H1 (cell line): ENCODE results near the gene BAK1. TPM values are rescaled to one million over a fixed set of nuclear protein-coding genes. Genes with fewer than 3 reads are reported as not detected.

ENCODE experiments used
- CTCF ChIA-PET: fragments of 300-600 bp; sonication (Branson Sonifier 250); formaldehyde crosslinking; loops from one replicate; lab custom pipeline; 2021; ENCODE audit not compliant: partially characterized antibody; lab: Charles Lee
- POLR2A ChIA-PET: fragments of 300-600 bp; sonication (Branson Sonifier 250); formaldehyde crosslinking; loops from one replicate; lab custom pipeline; 2021; ENCODE audit warnings: inconsistent platforms; ENCODE audit not compliant: partially characterized antibody; lab: Charles Lee
- DNase-seq, 2 experiments: peaks; one replicate each; pipeline versions ENCODE4 v3.0.0 to v3.0.0-alpha.2; 2010 to 2022; ENCODE audit warnings: low spot score in 2 of 2, low read depth in 1 of 2, mixed read lengths in 1 of 2
- FAIRE-seq: peaks from 2 replicates; lab custom pipeline; 2011; peaks lifted over from hg19 to GRCh38; lab: Jason Lieb, UNC
- H2AFZ ChIP-seq: 2 replicates; pipeline ENCODE4 v1.8.1; 2012; ENCODE audit warnings: low read length, inconsistent platforms
- H2AK5ac ChIP-seq: 2 replicates; pipeline ENCODE4 v1.6.1; 2013; ENCODE audit warnings: low read depth, low read length
- H2BK120ac ChIP-seq: replicated peaks from 2 replicates; pipeline ENCODE3; 2013; ENCODE audit warnings: low read depth, low read length, inconsistent platforms
- H2BK12ac ChIP-seq: 2 replicates; pipeline ENCODE4 v1.6.1; 2013; ENCODE audit warnings: low read depth, low read length
- H2BK15ac ChIP-seq: 2 replicates; pipeline ENCODE4 v1.6.1; 2013; ENCODE audit warnings: low read length
- H2BK20ac ChIP-seq: 2 replicates; pipeline ENCODE4 v1.6.1; 2013; ENCODE audit warnings: low read length
- H2BK5ac ChIP-seq: 2 replicates; pipeline ENCODE4 v1.6.1; 2013; ENCODE audit warnings: low read depth, low read length
- H3K14ac ChIP-seq: 2 replicates; pipeline ENCODE4 v1.6.1; 2013; ENCODE audit warnings: inconsistent platforms; ENCODE audit not compliant: insufficient read length
- H3K18ac ChIP-seq: 2 replicates; pipeline ENCODE4 v1.6.1; 2013; ENCODE audit warnings: low read length; ENCODE audit errors: extremely low read depth
- H3K23ac ChIP-seq: 2 replicates; pipeline ENCODE4 v1.6.1; 2013; ENCODE audit warnings: inconsistent platforms; ENCODE audit not compliant: insufficient read length
- H3K23me2 ChIP-seq: 2 replicates; pipeline ENCODE4 v1.6.1; 2013; ENCODE audit warnings: low read depth, low read length
- H3K27ac ChIP-seq: 2 replicates; pipeline ENCODE4 v1.6.1; 2011; ENCODE audit warnings: low read depth, low read length, inconsistent platforms
- H3K27me3 ChIP-seq, 4 experiments: replicated peaks in 1 of 4; 1 replicate in 1 of 4; 2 replicates in 3 of 4; pipeline versions ENCODE4 v1.6.1 to v1.8.1; 2011 to 2013; ENCODE audit warnings: low read length in 3 of 4, mild to moderate bottlenecking in 3 of 4, inconsistent platforms in 2 of 4, mixed read lengths in 2 of 4, moderate library complexity in 1 of 4; ENCODE audit not compliant: control insufficient read depth in 3 of 4, insufficient read depth in 3 of 4; ENCODE audit errors: extremely low read depth in 1 of 4
- H3K36me3 ChIP-seq, 4 experiments: 2 replicates each; pipeline versions ENCODE4 v1.6.1 to v1.8.1; 2011 to 2013; ENCODE audit warnings: mild to moderate bottlenecking in 4 of 4, low read length in 3 of 4, moderate library complexity in 2 of 4, control low read depth in 1 of 4, inconsistent platforms in 1 of 4; ENCODE audit not compliant: insufficient read depth in 4 of 4, control insufficient read depth in 2 of 4
- H3K4ac ChIP-seq: replicated peaks from 2 replicates; pipeline ENCODE3; 2013; ENCODE audit warnings: low read length, low read depth, mixed read lengths, inconsistent platforms; ENCODE audit not compliant: insufficient read length
- H3K4me1 ChIP-seq, 4 experiments: replicated peaks in 1 of 4; 1 replicate in 1 of 4; 2 replicates in 3 of 4; pipeline versions ENCODE4 v1.6.1 to v1.8.1; 2011 to 2013; ENCODE audit warnings: low read length in 3 of 4, inconsistent platforms in 2 of 4, mixed read lengths in 1 of 4; ENCODE audit not compliant: insufficient read depth in 4 of 4, control insufficient read depth in 3 of 4
- H3K4me2 ChIP-seq, 2 experiments: 2 replicates each; pipeline versions ENCODE4 v1.6.1 to v1.8.1; 2011 to 2013; ENCODE audit warnings: low read depth in 2 of 2, low read length in 2 of 2, control low read depth in 1 of 2, inconsistent platforms in 1 of 2, mild to moderate bottlenecking in 1 of 2; ENCODE audit not compliant: insufficient read depth in 1 of 2
- H3K4me3 ChIP-seq, 4 experiments: fragments of 200-600, 300-600 bp in 1 of 4; sonication (generic), shearing (Covaris generic), sonication (Bioruptor Twin) in 1 of 4; 2 replicates each; pipeline versions ENCODE4 v1.5.1 to v1.8.1; 2011 to 2016; ENCODE audit warnings: low read length in 4 of 4, low read depth in 3 of 4, control low read depth in 2 of 4, inconsistent platforms in 2 of 4, mild to moderate bottlenecking in 2 of 4, mixed read lengths in 1 of 4, moderate library complexity in 1 of 4; ENCODE audit not compliant: insufficient read depth in 2 of 4; ENCODE audit errors: extremely low read depth in 1 of 4
- H3K56ac ChIP-seq: replicated peaks from 2 replicates; pipeline ENCODE3; 2013; ENCODE audit warnings: low read depth, mild to moderate bottlenecking, mixed read lengths, low read length, inconsistent platforms; ENCODE audit not compliant: insufficient read length
- H3K79me1 ChIP-seq: 2 replicates; pipeline ENCODE4 v1.6.1; 2013; ENCODE audit warnings: low read depth, low read length, control low read depth
- H3K79me2 ChIP-seq, 2 experiments: 2 replicates each; pipeline versions ENCODE4 v1.6.1 to v1.8.1; 2012 to 2013; ENCODE audit warnings: low read length in 2 of 2, mild to moderate bottlenecking in 2 of 2, inconsistent platforms in 1 of 2; ENCODE audit not compliant: insufficient read depth in 2 of 2, control insufficient read depth in 1 of 2
- H3K9ac ChIP-seq, 4 experiments: replicated peaks in 1 of 4; 1 replicate in 1 of 4; 2 replicates in 3 of 4; pipeline versions ENCODE4 v1.6.1 to v1.8.1; 2011 to 2013; ENCODE audit warnings: low read depth in 3 of 4, low read length in 3 of 4, control low read depth in 2 of 4, mild to moderate bottlenecking in 2 of 4, moderate library complexity in 2 of 4, inconsistent platforms in 1 of 4; ENCODE audit errors: extremely low read depth in 1 of 4
- H3K9me3 ChIP-seq, 2 experiments: 2 replicates each; pipeline versions ENCODE4 v1.6.1 to v1.8.1; 2012 to 2013; ENCODE audit warnings: mild to moderate bottlenecking in 2 of 2, moderate library complexity in 2 of 2, control low read depth in 1 of 2, inconsistent platforms in 1 of 2, low read depth in 1 of 2, low read length in 1 of 2, mixed read lengths in 1 of 2; ENCODE audit not compliant: insufficient read depth in 2 of 2
- H4K20me1 ChIP-seq, 2 experiments: replicated peaks in 1 of 2; 2 replicates each; pipeline versions ENCODE3 to v1.8.1; 2011 to 2013; ENCODE audit warnings: inconsistent platforms in 2 of 2, low read length in 2 of 2, mild to moderate bottlenecking in 1 of 2; ENCODE audit not compliant: insufficient read depth in 2 of 2, control insufficient read depth in 1 of 2
- H4K5ac ChIP-seq: 2 replicates; pipeline ENCODE4 v1.6.1; 2013; ENCODE audit warnings: low read length, low read depth, mixed read lengths, inconsistent platforms; ENCODE audit not compliant: insufficient read length
- H4K8ac ChIP-seq: 2 replicates; pipeline ENCODE4 v1.8.0; 2013; ENCODE audit warnings: mild to moderate bottlenecking, moderate library complexity, low read length, inconsistent platforms; ENCODE audit not compliant: insufficient read depth; ENCODE audit errors: extremely low read depth
- H4K91ac ChIP-seq: replicated peaks from 2 replicates; pipeline ENCODE3; 2013; ENCODE audit warnings: low read length, mixed read lengths, inconsistent platforms; ENCODE audit not compliant: insufficient read length
- CHD2 ChIP-seq: IDR thresholded peaks from 2 replicates; pipeline ENCODE4 v1.6.1; 2012; ENCODE audit warnings: low read length, improper control_type of control experiment
- RFX5 ChIP-seq: IDR thresholded peaks from 2 replicates; pipeline ENCODE4 v1.6.1; 2011; ENCODE audit warnings: low read depth, low read length, improper control_type of control experiment, borderline replicate concordance
- SP2 ChIP-seq: IDR thresholded peaks from 2 replicates; pipeline ENCODE4 v1.6.1; 2012; ENCODE audit warnings: mild to moderate bottlenecking, low read length, inconsistent platforms
- SRF ChIP-seq: IDR thresholded peaks from 2 replicates; pipeline ENCODE4 v1.6.1; 2011; ENCODE audit warnings: mild to moderate bottlenecking, low read depth, low read length, moderate library complexity
- YY1 ChIP-seq: IDR thresholded peaks from 2 replicates; pipeline ENCODE4 v1.6.1; 2011; ENCODE audit warnings: low read depth, mild to moderate bottlenecking, low read length
- WGBS, 2 experiments: shearing (Covaris generic) in 1 of 2; methylation state at CpG; one replicate each; pipeline versions ENCODE4 v1.1.6 to v1.1.7; 2013 to 2015; ENCODE audit warnings: low lambda C conversion rate in 2 of 2, mixed read lengths in 2 of 2, inconsistent platforms in 1 of 2, low coverage in 1 of 2, missing lambda C conversion rate in 1 of 2; ENCODE audit not compliant: insufficient replicate concordance in 2 of 2, insufficient coverage in 1 of 2, insufficient read length in 1 of 2; ENCODE audit errors: extremely low coverage in 1 of 2, missing lambda C conversion rate in 1 of 2; 5-methylcytosine and 5-hydroxymethylcytosine counted together
- polyA plus RNA-seq, 7 experiments: library from polyadenylated mRNA; depleted of rRNA in 3 of 7; stranded (reverse) in 5 of 7; unstranded in 2 of 7; fragments of >200 nt in 5 of 7; fragments of 200-250 nt in 2 of 7; gene quantifications; 1 replicate in 5 of 7; 2 replicates in 1 of 7; 4 replicates in 1 of 7; pipeline versions ENCODE4 v1.2.1 to v1.2.3, GENCODE V29; 2011 to 2013; ENCODE audit warnings: missing spikeins in 2 of 7, mixed read lengths in 2 of 7
- total RNA-seq: library from RNA; stranded (reverse); fragmentation: NEBNext Ultra II Directional; extraction: Animal tissue kit (Norgen Biotek cat#: 25700); gene quantifications from 2 replicates; pipeline ENCODE4 v1.2.1, GENCODE V29; 2021

BAK1 gene
- total and polyA plus RNA-seq, 2 of the 8 experiments (the other 6 are each of a cell fraction or from before 2014, with no cell fraction given) = 43.3 to 43.4 TPM

- Histone ChIP-seq H3K18ac (no peak overlapping the region), H3K4me1 (peaks cover 0 to 8% (median 5%) of the 10 kb centered on the region in 4 experiments; a peak in 6 of 7 replicates), H3K79me1 (peaks cover 5% of the 10 kb centered on the region; the same call in 1 of the 2 replicates), H3K4me2 (no peak overlapping the region), H3K27me3 (no peaks in the 10 kb centered on the region), H2BK15ac (peak overlapping the region; percentile 96; the same call in 1 of the 2 replicates), H4K8ac (no peak overlapping the region), H4K5ac (no peak overlapping the region), H3K14ac (no peak overlapping the region), H3K23me2 (peaks cover 5% of the 10 kb centered on the region; the same call in 1 of the 2 replicates), H3K36me3 (peaks cover 0 to 10% (median 4%) of the 10 kb centered on the region in 4 experiments; a peak in 6 of 8 replicates), H2BK12ac (no peak overlapping the region; the same call in 1 of the 2 replicates), H2BK120ac (no peak overlapping the region), H3K9me3 (no peaks in the 10 kb centered on the region), H3K56ac (no peak overlapping the region), H2AK5ac (no peak overlapping the region), H4K20me1 (no peaks in the 10 kb centered on the region), H2AFZ (no peak overlapping the region), H3K4me3 (no peak overlapping the region), H3K9ac (no peak overlapping the region), H4K91ac (no peak overlapping the region), H3K4ac (no peak overlapping the region), H2BK5ac (no peak overlapping the region), H2BK20ac (no peak overlapping the region), H3K79me2 (peaks cover 0 to 19% of the 10 kb centered on the region in 2 experiments; a peak in 3 of 4 replicates), H3K27ac (no peak overlapping the region), H3K23ac (no peak overlapping the region)
- POLR2A ChIA-PET = interaction anchor here (0.8 to 2.1 kb wide), 2 partner anchors 8 to 130 kb away, joined by 5 to 7 read pairs; partner anchors contain the start of gene UQCC2
- DNase-seq (no peak), FAIRE-seq (no peak)
- no peak for TF ChIP-seq RFX5
- TF ChIP-seq SRF = no peak
- TF ChIP-seq CHD2 = no peak
- TF ChIP-seq YY1 = no peak
- TF ChIP-seq SP2 = no peak
- CTCF ChIA-PET = interaction anchor here (0.9 to 8.3 kb wide), 8 partner anchors 12 to 129 kb away, joined by 3 to 70 read pairs (median 4); partner anchors contain the start of gene ITPR3
- WGBS, 2 experiments = 97% methylated on average over 5 of the region's 5 CpGs; no CpG with 5 or more reads in 1 of the 2 experiments
Observed at GRCh38 chr6:33581186-33581585, 1.1 kb upstream of the BAK1 start.
